Measurements from ENCODE around the gene RBPJ. TPM values are rescaled to one million over a fixed set of nuclear protein-coding genes. Genes with fewer than 3 reads are reported as not detected.

RBPJ gene
- polyA plus RNA-seq, 4 donors = 13.0 to 50.6 (median 17.8) TPM

DNA sequence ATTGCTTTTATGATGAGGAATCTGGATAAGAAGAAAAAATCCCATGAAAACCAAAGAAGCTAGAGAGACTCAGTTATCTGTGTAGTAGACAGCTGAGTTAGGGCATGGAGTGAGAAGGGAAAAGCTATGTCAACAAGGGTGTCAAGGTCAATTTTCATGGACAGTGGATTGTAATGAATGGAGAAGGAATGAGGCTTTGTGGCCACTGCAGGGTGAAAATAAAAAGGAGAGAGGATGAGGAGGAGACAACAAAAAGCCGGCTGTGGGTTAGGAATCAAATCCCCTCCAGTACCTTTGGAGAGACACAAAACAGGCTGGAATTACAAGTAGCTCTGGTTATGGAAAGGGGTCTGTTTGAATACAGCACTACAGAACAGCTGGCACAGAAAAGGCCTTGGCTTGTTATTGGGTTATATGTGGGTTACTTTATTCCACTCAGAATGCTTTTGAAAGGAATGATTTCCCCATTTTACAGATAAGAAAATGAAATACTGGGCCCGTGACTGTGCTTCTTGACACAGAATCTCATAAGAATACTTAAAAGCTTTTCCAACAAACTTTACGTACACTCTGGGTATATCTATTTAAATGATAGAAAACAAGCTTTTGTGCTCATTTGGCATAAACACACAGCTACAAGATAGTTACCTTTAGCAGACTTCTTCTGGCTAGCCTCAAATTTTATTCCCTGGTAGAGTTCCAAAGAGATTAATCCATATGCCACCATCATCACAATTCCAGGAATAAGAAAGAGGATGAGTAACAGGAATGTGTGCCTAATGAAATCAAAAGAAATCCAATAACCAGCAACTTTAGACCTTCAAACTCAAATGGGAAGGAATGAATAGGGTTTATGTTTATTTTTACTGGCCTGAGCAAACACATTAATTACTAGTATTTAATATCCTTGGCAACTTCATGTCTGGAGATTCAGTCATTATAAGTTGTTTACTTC is 162.0 kb downstream of the RBPJ start:
- Histone ChIP-seq H3K27me3 (ENCODE audit: control insufficient read depth in 3 of 3, insufficient read depth in 3 of 3, low read length in 3 of 3) (no peaks in the 10 kb centered on the region), H3K4me3 (ENCODE audit: low read depth in 1 of 3, low read length in 3 of 3) (no peak overlapping the region), H3K9me3 (ENCODE audit: control insufficient read depth in 2 of 2, insufficient read depth in 1 of 2, low read depth in 1 of 2, low read length in 1 of 2) (no peaks in the 10 kb centered on the region), H3K4me1 (ENCODE audit: control insufficient read depth in 3 of 3, insufficient read depth in 2 of 3, low read depth in 1 of 3, low read length in 2 of 3) (no peaks in the 10 kb centered on the region), H3K27ac (ENCODE audit: low read depth in 1 of 3, low read length in 2 of 3) (no peak overlapping the region), H3K36me3 (ENCODE audit: control insufficient read depth in 3 of 3, insufficient read depth in 2 of 3, low read depth in 1 of 3, low read length in 3 of 3) (no peaks in the 10 kb centered on the region)
- DNase-seq (no peak), FAIRE-seq (no peak)
- 51 to 96% (median 74%) methylated on average over 3 of the region's 3 CpGs for WGBS, 3 donors

- Histone ChIP-seq H3K27me3 (ENCODE audit: control insufficient read depth in 3 of 3, insufficient read depth in 3 of 3, low read length in 3 of 3) (peaks cover 0 to 6% (median 0%) of the 10 kb centered on the region in 3 donors), H3K4me1 (ENCODE audit: control insufficient read depth in 3 of 3, insufficient read depth in 2 of 3, low read depth in 1 of 3, low read length in 2 of 3) (no peaks in the 10 kb centered on the region), H3K36me3 (ENCODE audit: control insufficient read depth in 3 of 3, insufficient read depth in 2 of 3, low read depth in 1 of 3, low read length in 3 of 3) (no peaks in the 10 kb centered on the region), H3K9me3 (ENCODE audit: control insufficient read depth in 2 of 2, insufficient read depth in 1 of 2, low read depth in 1 of 2, low read length in 1 of 2) (no peaks in the 10 kb centered on the region), H3K27ac (ENCODE audit: low read depth in 1 of 3, low read length in 2 of 3) (no peak overlapping the region), H3K4me3 (ENCODE audit: low read depth in 1 of 3, low read length in 3 of 3) (no peak overlapping the region)
- 7 to 32% (median 17%) methylated on average over 2 of the region's 2 CpGs for WGBS, 3 donors
- DNase-seq (no peak), FAIRE-seq (no peak)
Measured at GRCh38 chr4:26484032-26484515, 163.3 kb downstream of the RBPJ start.

- Histone ChIP-seq H3K4me3 (ENCODE audit: low read depth in 1 of 3, low read length in 3 of 3) (no peak overlapping the region), H3K9me3 (ENCODE audit: control insufficient read depth in 2 of 2, insufficient read depth in 1 of 2, low read depth in 1 of 2, low read length in 1 of 2) (no peaks in the 10 kb centered on the region), H3K27ac (ENCODE audit: low read depth in 1 of 3, low read length in 2 of 3) (no peak overlapping the region), H3K36me3 (ENCODE audit: control insufficient read depth in 3 of 3, insufficient read depth in 2 of 3, low read depth in 1 of 3, low read length in 3 of 3) (no peaks in the 10 kb centered on the region), H3K27me3 (ENCODE audit: control insufficient read depth in 3 of 3, insufficient read depth in 3 of 3, low read length in 3 of 3) (peaks cover 0 to 10% (median 0%) of the 10 kb centered on the region in 3 donors), H3K4me1 (ENCODE audit: control insufficient read depth in 3 of 3, insufficient read depth in 2 of 3, low read depth in 1 of 3, low read length in 2 of 3) (no peaks in the 10 kb centered on the region)
- WGBS, 3 donors = 56 to 68% (median 68%) methylated on average over 5 of the region's 5 CpGs
- FAIRE-seq (no peak), DNase-seq (no peak)
Measured at GRCh38 chr4:26484516-26484915, 163.7 kb downstream of the RBPJ start.

Other genes starting within 250 kb of the RBPJ start
- under 1 TPM in 1 of 4 donors, not detected in 3; 0.18 TPM for gene CCKAR, start 169.5 kb downstream of the RBPJ start, polyA plus RNA-seq